Cardiac muscle cell (in vitro differentiated cells and primary cell): ENCODE results near the gene FGF7. TPM values are rescaled to one million over a fixed set of nuclear protein-coding genes. Genes with fewer than 3 reads are reported as not detected.
"Not testable (repeated sequence)": the region's sequence is repeated elsewhere in the genome, so short reads cannot be mapped to it uniquely, and the experiment has no call there.

Experiments used
- DNase-seq, 2 donors: peaks; one replicate each; pipeline versions ENCODE4 v3.0.0 to v3.0.0-alpha.2; 2010 to 2017; ENCODE audit warnings: low read depth in 1 of 2, low spot score in 1 of 2
- H3K27ac ChIP-seq: fragments of 200-600 bp; sonication (generic); 2 replicates; pipeline ENCODE4 v1.5.1; 2016
- H3K27me3 ChIP-seq: fragments of 200-600 bp; sonication (generic); 2 replicates; pipeline ENCODE4 v1.6.0; 2016; ENCODE audit warnings: control low read depth
- H3K36me3 ChIP-seq: fragments of 200-600 bp; sonication (generic); 2 replicates; pipeline ENCODE4 v1.5.1; 2016; ENCODE audit warnings: control low read depth
- H3K4me1 ChIP-seq: fragments of 200-600 bp; sonication (generic); 2 replicates; pipeline ENCODE4 v1.8.1; 2017; ENCODE audit warnings: low read depth, mild to moderate bottlenecking, mixed run types
- H3K4me3 ChIP-seq: fragments of 200-600 bp; sonication (generic); 2 replicates; pipeline ENCODE4 v1.5.1; 2016; ENCODE audit warnings: mild to moderate bottlenecking
- H3K9me3 ChIP-seq: fragments of 200-600 bp; sonication (generic); 2 replicates; pipeline ENCODE4 v1.5.1; 2017; ENCODE audit warnings: low read depth, mild to moderate bottlenecking, control low read depth
- CTCF ChIP-seq: IDR thresholded peaks from 2 replicates; pipeline ENCODE4 v1.5.1; 2012; ENCODE audit warnings: low read depth, mild to moderate bottlenecking, low read length
- polyA plus RNA-seq: library from polyadenylated mRNA; unstranded; fragments of >200 nt; fragmentation: Nextera tagmentation; extraction: Ambion mirVana; gene quantifications from 2 replicates; pipeline ENCODE4 v1.2.1, GENCODE V29; 2016
- total RNA-seq: library from RNA; depleted of rRNA; stranded (reverse); fragments of >200 nt; gene quantifications from 2 replicates; pipeline ENCODE4 v1.2.3, GENCODE V29; 2016

FGF7 gene
- total and polyA plus RNA-seq, 2 experiments from 2014 or later = 3.8 to 6.2 TPM

GRCh38 chr15:49387471-49387870, 35.6 kb upstream of the FGF7 start:
- Histone ChIP-seq H3K4me3 (no peak overlapping the region), H3K4me1 (no peaks in the 10 kb centered on the region), H3K27me3 (no peaks in the 10 kb centered on the region), H3K36me3 (no peaks in the 10 kb centered on the region), H3K27ac (no peak overlapping the region), H3K9me3 (no peaks in the 10 kb centered on the region)
- no peak for DNase-seq
- TF ChIP-seq CTCF = no peak

- DNase-seq, H3K4me3 ChIP-seq, H3K36me3 ChIP-seq, H3K4me1 ChIP-seq, H3K27ac ChIP-seq, H3K27me3 ChIP-seq, H3K9me3 ChIP-seq: not testable (repeated sequence)
Measured at GRCh38 chr15:49402515-49403296, 20.3 kb upstream of the FGF7 start.

GRCh38 chr15:49406352-49407118, 16.5 kb upstream of the FGF7 start:
- Histone ChIP-seq H3K27me3 (no peaks in the 10 kb centered on the region), H3K4me3 (no peak overlapping the region), H3K36me3 (no peaks in the 10 kb centered on the region), H3K4me1 (no peaks in the 10 kb centered on the region), H3K27ac (no peak overlapping the region), H3K9me3 (no peaks in the 10 kb centered on the region)
- no peak for DNase-seq
- no peak for TF ChIP-seq CTCF

DNA sequence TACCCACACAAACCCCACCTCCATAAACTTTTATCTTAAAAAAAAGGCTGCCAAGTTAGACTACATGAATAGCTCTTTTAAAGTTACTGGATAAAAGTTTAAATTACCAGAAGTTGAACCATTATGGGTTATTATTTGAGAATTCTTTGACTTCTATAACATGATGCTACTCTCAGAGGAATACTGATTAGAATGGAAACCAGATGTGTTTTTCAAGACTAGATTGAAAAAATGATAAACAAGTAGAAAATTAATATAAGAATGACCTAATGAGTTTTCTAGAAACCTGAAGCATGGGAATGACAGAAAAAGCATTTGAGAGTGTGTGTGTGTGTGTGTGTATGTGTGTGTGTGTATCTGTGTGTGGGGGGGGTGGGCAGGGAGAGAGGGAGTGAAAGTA, 12.4 kb upstream of the FGF7 start:
- TF ChIP-seq CTCF = no peak
- Histone ChIP-seq H3K36me3 (no peaks in the 10 kb centered on the region), H3K4me3 (no peak overlapping the region), H3K27me3 (no peaks in the 10 kb centered on the region), H3K9me3 (no peaks in the 10 kb centered on the region), H3K4me1 (no peaks in the 10 kb centered on the region), H3K27ac (no peak overlapping the region)
- DNase-seq = no peak

GRCh38 chr15:49412797-49413196, 10.2 kb upstream of the FGF7 start:
- Histone ChIP-seq H3K27me3 (no peaks in the 10 kb centered on the region), H3K9me3 (no peaks in the 10 kb centered on the region), H3K27ac (no peak overlapping the region), H3K4me1 (no peaks in the 10 kb centered on the region), H3K4me3 (no peak overlapping the region), H3K36me3 (no peaks in the 10 kb centered on the region)
- TF ChIP-seq CTCF = no peak
- no peak for DNase-seq

GRCh38 chr15:49415149-49415548, 7.9 kb upstream of the FGF7 start:
- DNase-seq = no peak
- no peaks in the 10 kb centered on the region for H3K27me3 ChIP-seq
- no peak overlapping the region for H3K27ac ChIP-seq
- no peak overlapping the region for H3K4me3 ChIP-seq
- no peak for TF ChIP-seq CTCF
- no peaks in the 10 kb centered on the region for H3K4me1 ChIP-seq
- H3K36me3 ChIP-seq = no peaks in the 10 kb centered on the region
- no peaks in the 10 kb centered on the region for H3K9me3 ChIP-seq
